GM12891 (cell line): Measurements from ENCODE around the gene PCNT.

Experiments used
- PAX5 ChIP-seq: IDR thresholded peaks from 2 replicates; pipeline ENCODE4 v1.6.1; 2011; ENCODE audit warnings: low read length, moderate library complexity, mild to moderate bottlenecking; ENCODE audit not compliant: insufficient read depth, severe bottlenecking
- POLR2A ChIP-seq: IDR thresholded peaks from 2 replicates; pipeline ENCODE4 v1.6.1; 2011; ENCODE audit warnings: low read depth, low read length, control low read depth
- POLR2AphosphoS5 ChIP-seq: IDR thresholded peaks from 2 replicates; pipeline ENCODE4 v1.6.1; 2011; ENCODE audit warnings: low read depth, low read length, control low read depth
- POU2F2 ChIP-seq: IDR thresholded peaks from 2 replicates; pipeline ENCODE4 v1.6.1; 2011; ENCODE audit warnings: low read depth, mild to moderate bottlenecking, control low read depth, low read length, moderate library complexity
- SPI1 ChIP-seq: IDR thresholded peaks from 2 replicates; pipeline ENCODE4 v1.6.1; 2011; ENCODE audit warnings: low read depth, low read length, control low read depth
- TAF1 ChIP-seq: IDR thresholded peaks from 2 replicates; pipeline ENCODE4 v1.6.1; 2011; ENCODE audit warnings: low read depth, low read length, control low read depth

- TF ChIP-seq POLR2A (no peak), POLR2AphosphoS5 (no peak), TAF1 (no peak), POU2F2 (no peak), SPI1 (no peak), PAX5 (no peak)
These were observed 138.0 kb downstream of the PCNT start for GRCh38 chr21:46461909-46462308.
